Measurements from ENCODE around the gene NEIL1.

Gene NEIL1

GRCh38 chr15:75383986-75384385 lies 37.1 kb downstream of the NEIL1 start:
- DNase-seq = peak; percentile 32

GRCh38 chr15:75389791-75390382 lies 43.0 kb downstream of the NEIL1 start:
- no peak for DNase-seq

GRCh38 chr15:75397494-75397893 lies 50.7 kb downstream of the NEIL1 start:
- DNase-seq = no peak

GRCh38 chr15:75403892-75404291 lies 57.1 kb downstream of the NEIL1 start:
- no peak for DNase-seq

Data from NCI-H510A (cell line).